K562 (cell line): ENCODE data around the gene IL1R1. TPM values are rescaled to one million over a fixed set of nuclear protein-coding genes. Genes with fewer than 3 reads are reported as not detected.

Source experiments
- ATAC-seq: fragments of 200-7000 bp; cut with Tn5 transposase; 3 replicates; pipeline ENCODE4 v1.9.1; 2020; ENCODE audit warnings: moderate library complexity
- BruUV-seq: library from RNA; stranded (reverse); fragments of 400-500 nt; replicated peaks from 2 replicates; lab custom pipeline; 2021; lab: Mats Ljungman, UMichigan
- CTCF ChIA-PET: fragments of 300-600 bp; formaldehyde crosslinking; extraction: SDS; loops from one replicate; lab custom pipeline; 2021; ENCODE audit warnings: low intra/inter-chr PET ratio; lab: Yijun Ruan, JAX
- POLR2A ChIA-PET: fragments of 300-600, 350-650 bp; sonication (Branson Sonifier 250); formaldehyde crosslinking; extraction: SDS; loops from one replicate; lab custom pipeline; 2021; ENCODE audit warnings: antibody characterized with exemption, inconsistent platforms; lab: Yijun Ruan, JAX
- DNase-seq, 4 experiments: peaks; one replicate each; pipeline versions ENCODE4 v3.0.0 to v3.0.0-alpha.2; 2011 to 2018; ENCODE audit warnings: low spot score in 3 of 4, mixed read lengths in 3 of 4; ENCODE audit errors: extremely low read depth in 1 of 4
- FAIRE-seq: peaks from 2 replicates; lab custom pipeline; 2011; peaks lifted over from hg19 to GRCh38; lab: Jason Lieb, UNC
- H2AFZ ChIP-seq: 2 replicates; pipeline ENCODE4 v1.6.0; 2011; ENCODE audit warnings: low read depth, low read length, control low read depth, inconsistent platforms
- H3K27ac ChIP-seq: fragments of 200-600 bp; 3 replicates; pipeline ENCODE4 v1.8.0; 2011; ENCODE audit warnings: low read depth, mild to moderate bottlenecking, control low read depth, inconsistent platforms, low read length, moderate library complexity, mixed read lengths; ENCODE audit errors: extremely low read depth
- H3K27me3 ChIP-seq, 2 experiments: fragments of 300-600 bp in 1 of 2; 2 replicates in 1 of 2; 3 replicates in 1 of 2; pipeline versions ENCODE4 v1.6.0 to v1.8.0; 2011; ENCODE audit warnings: inconsistent platforms in 2 of 2, low read length in 2 of 2, mild to moderate bottlenecking in 1 of 2, mixed read lengths in 1 of 2, moderate library complexity in 1 of 2; ENCODE audit not compliant: control insufficient read depth in 2 of 2, insufficient read depth in 2 of 2
- H3K36me3 ChIP-seq: fragments of 300-600 bp; 3 replicates; pipeline ENCODE4 v1.8.0; 2011; ENCODE audit warnings: mild to moderate bottlenecking, low read length, inconsistent platforms; ENCODE audit not compliant: control insufficient read depth, insufficient read depth
- H3K4me1 ChIP-seq, 2 experiments: fragments of 200-600 bp in 1 of 2; replicated peaks in 1 of 2; 2 replicates in 1 of 2; 3 replicates in 1 of 2; pipeline versions ENCODE4 v1.5.1 to v1.8.0; 2011; ENCODE audit warnings: inconsistent platforms in 2 of 2, low read length in 2 of 2, mild to moderate bottlenecking in 1 of 2, mixed read lengths in 1 of 2, moderate library complexity in 1 of 2; ENCODE audit not compliant: control insufficient read depth in 2 of 2, insufficient read depth in 2 of 2
- H3K4me2 ChIP-seq: 2 replicates; pipeline ENCODE4 v1.6.1; 2011; ENCODE audit warnings: low read length, control low read depth, inconsistent platforms, mixed read lengths; ENCODE audit not compliant: insufficient read depth
- H3K4me3 ChIP-seq: fragments of 200-600 bp; sonication (generic), shearing (Covaris generic); 2 replicates; pipeline ENCODE4 v1.5.1; 2016; ENCODE audit warnings: control low read depth, inconsistent platforms
- H3K79me2 ChIP-seq: fragments of 200-600 bp; 3 replicates; pipeline ENCODE4 v1.8.0; 2011; ENCODE audit warnings: low read length, inconsistent platforms; ENCODE audit not compliant: control insufficient read depth, insufficient read depth
- H3K9ac ChIP-seq, 2 experiments: 2 replicates each; pipeline versions ENCODE4 v1.6.0 to v1.6.1; 2011; ENCODE audit warnings: low read depth in 2 of 2, low read length in 2 of 2, control low read depth in 1 of 2, inconsistent platforms in 1 of 2, mild to moderate bottlenecking in 1 of 2, mixed read lengths in 1 of 2; ENCODE audit not compliant: insufficient read depth in 1 of 2
- H3K9me1 ChIP-seq: one replicate; pipeline ENCODE4 v1.6.0; 2011; ENCODE audit warnings: inconsistent platforms, mild to moderate bottlenecking, low read length, moderate library complexity; ENCODE audit not compliant: control insufficient read depth, insufficient read depth
- H3K9me3 ChIP-seq: replicated peaks from 2 replicates; pipeline ENCODE4 v1.5.1; 2011; ENCODE audit warnings: low read depth, low read length, inconsistent platforms; ENCODE audit not compliant: control insufficient read depth, insufficient read depth
- H4K20me1 ChIP-seq: replicated peaks from 2 replicates; pipeline ENCODE4 v1.6.1; 2011; ENCODE audit warnings: low read length, inconsistent platforms, mixed read lengths; ENCODE audit not compliant: control insufficient read depth, insufficient read depth
- BRCA1 ChIP-seq, 2 experiments: fragments of 450-650 bp in 1 of 2; sonication (generic) in 1 of 2; formaldehyde crosslinking in 1 of 2; IDR thresholded peaks; 2 replicates each; pipeline versions ENCODE4 v1.5.0 to v1.6.1; 2017 to 2020; ENCODE audit warnings: mild to moderate bottlenecking in 1 of 2, missing genetic modification reagents in 1 of 2
- CEBPG ChIP-seq, 3 experiments: fragments of 200-800 bp in 1 of 3; sonication (Bioruptor generic) in 1 of 3; sonication (generic) in 1 of 3; formaldehyde crosslinking in 1 of 3; IDR thresholded peaks in 2 of 3; conservative IDR thresholded peaks in 1 of 3; 2 replicates each; pipeline versions ENCODE4 v1.6.1 to v1.8.0; 2016 to 2022; ENCODE audit warnings: missing compliant biosample characterization in 2 of 3, missing genetic modification characterization in 2 of 3, mild to moderate bottlenecking in 1 of 3, missing genetic modification reagents in 1 of 3
- SPI1 ChIP-seq: IDR thresholded peaks from 2 replicates; pipeline ENCODE4 v1.6.1; 2011; ENCODE audit warnings: low read depth, low read length, control low read depth, borderline replicate concordance
- ZNF436 ChIP-seq: fragments of 250-450, 450-650 bp; sonication (Bioruptor Pico); formaldehyde crosslinking; IDR thresholded peaks from 2 replicates; pipeline ENCODE4 v1.7.0; 2020; ENCODE audit warnings: mild to moderate bottlenecking
- WGBS: fragments of 100-300 bp; shearing (Covaris generic); methylation state at CpG from one replicate; pipeline ENCODE4 v1.1.6; 2016; ENCODE audit warnings: low coverage, mixed read lengths; ENCODE audit not compliant: insufficient coverage; ENCODE audit errors: missing lambda C conversion rate; 5-methylcytosine and 5-hydroxymethylcytosine counted together
- in situ Hi-C: fragments of 300-500 bp; cut with MboI; formaldehyde crosslinking; loops from 4 replicates; pipeline ENCODE4 v1.15.0; 2018; ENCODE audit warnings: inconsistent platforms, mixed read lengths
- intact Hi-C: fragments of 100-400 bp; cut with micrococcal nuclease; formaldehyde crosslinking; loops from 2 replicates; pipeline ENCODE4 v1.14.2; 2022
- polyA plus RNA-seq, 8 experiments: library from polyadenylated mRNA; depleted of rRNA in 4 of 8; stranded (reverse) in 5 of 8; unstranded in 3 of 8; fragments of >200 nt; fragmentation: Nextera tagmentation in 2 of 8; fragmentation: Illumina TruSeq in 1 of 8; extraction: Ambion mirVana in 2 of 8; extraction: Trizol in 1 of 8; gene quantifications; 2 replicates each; pipeline versions ENCODE4 v1.2.1 to v1.2.3, GENCODE V29; 2011 to 2014; ENCODE audit warnings: inconsistent platforms in 1 of 8, missing spikeins in 1 of 8
- total RNA-seq, 7 experiments: library from RNA; depleted of rRNA in 6 of 7; stranded (reverse); fragments of >200 nt in 6 of 7; fragmentation: Illumina TruSeq in 2 of 7; extraction: Trizol in 2 of 7; gene quantifications; 2 replicates each; pipeline versions ENCODE4 v1.2.1 to v1.2.3, GENCODE V29; 2011 to 2021; ENCODE audit warnings: low replicate concordance in 1 of 7

IL1R1 gene
- total and polyA plus RNA-seq, 9 of the 15 experiments (the other 6 are each of a cell fraction or from before 2014, with no cell fraction given): 0.81 to 3.9 (median 1.6) TPM

DNA sequence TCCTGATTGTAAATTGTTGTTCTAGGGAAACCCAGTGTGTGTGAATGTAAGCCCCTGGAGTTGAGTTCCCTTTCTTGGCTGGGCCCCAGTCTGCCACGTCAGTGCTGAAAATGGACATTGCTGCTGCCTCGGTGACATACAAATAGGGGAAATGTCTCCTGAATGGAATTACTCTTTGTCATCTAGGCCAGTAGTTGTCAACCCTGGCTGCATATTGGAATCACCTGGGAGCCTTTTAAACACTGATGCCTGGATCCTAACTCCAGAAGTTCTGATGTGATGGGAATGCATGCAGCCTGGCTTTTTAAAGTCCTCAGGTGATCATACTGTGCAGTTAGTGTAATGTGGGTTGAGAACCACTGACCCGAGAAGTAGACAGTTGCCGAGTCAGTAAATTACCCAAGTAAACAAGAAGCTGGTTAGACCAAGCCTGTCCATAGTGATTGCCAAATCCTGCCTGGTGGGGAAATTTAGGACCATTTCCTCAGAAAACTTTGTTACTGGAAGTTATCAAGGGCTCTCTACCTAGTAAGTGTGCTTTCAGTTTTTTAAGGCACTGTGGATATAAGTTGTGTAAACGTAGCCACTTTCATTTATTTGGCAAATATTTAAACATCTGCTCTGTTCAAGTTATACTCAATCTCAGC lies 27.6 kb upstream of the IL1R1 start:
- no TSS peak for BruUV-seq
- peaks cover 0 to 6% of the 10 kb centered on the region in 2 experiments; a peak in 3 of 5 replicates for H3K4me1 ChIP-seq
- no peak for FAIRE-seq
- intact Hi-C loops: no loop called here
- H3K4me2 ChIP-seq: no peak overlapping the region
- H3K27ac ChIP-seq: no peak overlapping the region; the same call in 2 of the 3 replicates
- no peak for TF ChIP-seq ZNF436 (CRISPR knock-in tag)
- 0 out of 2 replicates have a peak, but pooled peaks have one; percentile 9 for TF ChIP-seq SPI1
- TF ChIP-seq, all 486 proteins: peak for 1
- 0 out of 2 replicates have a peak overlapping the region, but pooled peaks have one; percentile 9 for H2AFZ ChIP-seq
- no peak for DNase-seq
- WGBS: 15% methylated on average over 5 of the region's 5 CpGs
- ChIA-PET POLR2A (interaction anchor here (1.7 kb wide), 1 partner anchor 11 kb away, joined by 4 read pairs; no protein-coding TSS in a partner anchor), CTCF (no interaction called here)
- H3K36me3 ChIP-seq: no peaks in the 10 kb centered on the region
- ATAC-seq: no peak
- H3K27me3 ChIP-seq: no peaks in the 10 kb centered on the region
- no peaks in the 10 kb centered on the region for H3K9me3 ChIP-seq
- H3K4me3 ChIP-seq: no peak overlapping the region
- H4K20me1 ChIP-seq: no peaks in the 10 kb centered on the region
- in situ Hi-C loops: no loop called here
- H3K9me1 ChIP-seq: no peaks in the 10 kb centered on the region
- H3K9ac ChIP-seq: no peak overlapping the region
- no peaks in the 10 kb centered on the region for H3K79me2 ChIP-seq

DNA sequence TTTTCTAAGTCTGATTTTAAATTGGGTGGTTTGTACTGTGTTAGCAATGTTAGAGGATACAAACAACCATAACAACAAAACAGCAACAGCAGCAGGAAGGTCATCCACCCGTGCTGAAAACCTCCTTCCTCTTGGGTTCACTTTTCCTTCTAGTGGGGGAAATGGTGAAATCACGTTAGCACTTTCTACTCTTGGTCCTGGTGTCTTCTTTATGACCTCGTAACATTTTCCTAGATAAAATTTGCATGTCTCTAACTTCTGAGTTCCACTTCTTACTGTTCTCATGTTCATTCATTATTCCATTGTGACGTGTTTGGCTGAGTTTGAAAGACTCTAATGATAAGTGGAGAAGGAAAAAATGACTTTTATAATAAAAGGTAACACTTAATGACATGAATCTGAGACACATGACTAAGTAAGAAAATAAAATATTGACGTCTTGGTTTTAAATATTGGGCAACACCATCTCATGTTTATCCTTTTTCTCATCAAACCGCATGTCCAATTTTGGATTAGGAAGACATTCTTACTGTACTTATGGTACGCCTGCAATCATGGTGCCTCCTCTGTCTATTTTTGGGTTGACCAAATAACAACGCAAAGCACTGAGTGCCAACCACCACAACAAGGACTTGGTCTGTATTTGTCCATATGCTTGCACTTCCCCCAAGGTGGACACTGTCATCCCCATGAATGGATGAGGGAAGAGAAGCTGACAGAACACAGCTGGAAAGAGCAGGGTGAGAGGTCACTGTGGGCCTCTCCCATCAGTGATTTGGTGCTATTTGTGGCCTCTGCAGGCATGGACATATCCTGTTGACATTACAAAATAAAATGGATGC lies 25.7 kb upstream of the IL1R1 start:
- H3K9ac ChIP-seq: no peak overlapping the region
- H3K27me3 ChIP-seq: no peaks in the 10 kb centered on the region
- CTCF ChIA-PET: no interaction called here
- H3K4me2 ChIP-seq: no peak overlapping the region
- no peaks in the 10 kb centered on the region for H4K20me1 ChIP-seq
- TF ChIP-seq BRCA1 (IDR thresholded peaks at IDR 0.05): no peak
- TF ChIP-seq BRCA1 (CRISPR knock-in tag; IDR thresholded peaks at IDR 0.05): no peak
- no peak for TF ChIP-seq CEBPG (CRISPR knock-in tag; IDR thresholded peaks at IDR 0.05)
- peak in 1 of 2 experiments; percentile 27; a peak in 1 of 4 replicates for TF ChIP-seq CEBPG (tag; conservative IDR thresholded peaks at IDR 0.05 in 1 of 2, IDR thresholded peaks at IDR 0.05 in 1 of 2)
- no peak overlapping the region for H2AFZ ChIP-seq
- H3K79me2 ChIP-seq: no peaks in the 10 kb centered on the region
- POLR2A ChIA-PET: interaction anchor here (1.5 to 1.7 kb wide), 2 partner anchors 9 to 10 kb away, joined by 4 to 6 read pairs; no protein-coding TSS in a partner anchor
- DNase-seq (no peak), FAIRE-seq (no peak), ATAC-seq (no peak)
- no peaks in the 10 kb centered on the region for H3K9me1 ChIP-seq
- peaks cover 0 to 6% of the 10 kb centered on the region in 2 experiments; a peak in 3 of 5 replicates for H3K4me1 ChIP-seq
- H3K9me3 ChIP-seq: no peaks in the 10 kb centered on the region
- H3K27ac ChIP-seq: no peak overlapping the region
- H3K36me3 ChIP-seq: no peaks in the 10 kb centered on the region
- no peak overlapping the region for H3K4me3 ChIP-seq
- in situ Hi-C loops: no loop called here
- 36% methylated on average over 8 of the region's 8 CpGs for WGBS
- no TSS peak for BruUV-seq
- intact Hi-C loops: no loop called here
